ENCODE results near the gene FEZF1.

GRCh38 chr7:122290476-122290875 lies 14.1 kb downstream of the FEZF1 start:
- TF ChIP-seq CTCF (conservative IDR thresholded peaks at IDR 0.05; ENCODE audit: low read depth, low read length) (no peak), RAD21 (IDR thresholded peaks at IDR 0.05; ENCODE audit: low read length) (no peak), MAZ (IDR thresholded peaks at IDR 0.05; ENCODE audit: borderline replicate concordance, low read depth, low read length) (no peak)

Measured in IMR-90 (cell line).